Natural killer cell (primary cell): ENCODE data around the gene ZCCHC18. TPM values are rescaled to one million over a fixed set of nuclear protein-coding genes. Genes with fewer than 3 reads are reported as not detected.

Experiments used
- ATAC-seq, 3 donors: fragments of 150-1000 bp in 2 of 3; fragments of 200-7000 bp in 1 of 3; cut with Tn5 transposase; 1 replicate in 1 of 3; 2 replicates in 2 of 3; pipeline ENCODE4 v1.10.0; 2021; ENCODE audit warnings: mild to moderate bottlenecking in 2 of 3, moderate library complexity in 2 of 3
- DNase-seq, 2 donors: peaks; one replicate each; pipeline versions ENCODE4 v3.0.0 to v3.0.0-alpha.2; 2013 to 2021; ENCODE audit warnings: mixed read lengths in 1 of 2
- H3K27ac ChIP-seq: one replicate; pipeline ENCODE4 v1.5.1; 2013; ENCODE audit warnings: mild to moderate bottlenecking, low read length
- H3K27me3 ChIP-seq: one replicate; pipeline ENCODE4 v1.6.1; 2013; ENCODE audit warnings: low read length; ENCODE audit not compliant: control insufficient read depth, insufficient read depth
- H3K36me3 ChIP-seq: one replicate; pipeline ENCODE4 v1.6.1; 2013; ENCODE audit warnings: low read length; ENCODE audit not compliant: control insufficient read depth, insufficient read depth
- H3K4me1 ChIP-seq: one replicate; pipeline ENCODE4 v1.6.1; 2013; ENCODE audit warnings: low read length; ENCODE audit not compliant: control insufficient read depth, insufficient read depth
- H3K4me3 ChIP-seq: one replicate; pipeline ENCODE4 v1.5.1; 2013; ENCODE audit warnings: low read length
- H3K9me3 ChIP-seq: one replicate; pipeline ENCODE4 v1.6.1; 2013; ENCODE audit warnings: low read length; ENCODE audit not compliant: control insufficient read depth, insufficient read depth
- H3K27ac Mint-ChIP-seq, 2 donors: one replicate each; pipeline ENCODE4 v1.8.0; 2022; ENCODE audit warnings: mild to moderate bottlenecking in 2 of 2, mixed read lengths in 2 of 2, moderate library complexity in 1 of 2
- H3K27me3 Mint-ChIP-seq, 2 donors: one replicate each; pipeline ENCODE4 v1.8.0; 2022; ENCODE audit warnings: low read depth in 2 of 2, mixed read lengths in 2 of 2
- H3K36me3 Mint-ChIP-seq: one replicate; pipeline ENCODE4 v1.8.0; 2022; ENCODE audit warnings: mixed read lengths
- H3K4me1 Mint-ChIP-seq, 2 donors: one replicate each; pipeline ENCODE4 v1.8.0; 2022; ENCODE audit warnings: mixed read lengths in 2 of 2
- H3K4me3 Mint-ChIP-seq: one replicate; pipeline ENCODE4 v1.8.0; 2022; ENCODE audit warnings: mild to moderate bottlenecking, moderate library complexity, mixed read lengths
- H3K9me3 Mint-ChIP-seq, 2 donors: one replicate each; pipeline ENCODE4 v1.8.0; 2022; ENCODE audit warnings: mixed read lengths in 2 of 2
- CTCF ChIP-seq: fragments of 200-600 bp; IDR thresholded peaks from one replicate; pipeline ENCODE4 v1.8.0; 2022; ENCODE audit warnings: antibody characterized with exemption
- WGBS: methylation state at CpG from one replicate; pipeline ENCODE4 v1.1.7; 2013; ENCODE audit warnings: missing lambda C conversion rate; ENCODE audit not compliant: insufficient coverage; 5-methylcytosine and 5-hydroxymethylcytosine counted together
- intact Hi-C: fragments of 100-400 bp; cut with micrococcal nuclease; formaldehyde crosslinking; loops from one replicate; pipeline ENCODE4 v1.14.2; 2022
- total RNA-seq, 4 donors: library from RNA; stranded (reverse); fragments of 120-200 nt in 1 of 4; gene quantifications; one replicate each; pipeline versions ENCODE4 v1.2.3 to v1.2.4, GENCODE V29; 2013 to 2022

Gene ZCCHC18
- total RNA-seq, 3 donors from 2014 or later (not counting 1 experiment from before 2014, with no cell fraction given), result 4.4 to 8.9 (median 5.6) TPM

GRCh38 chrX:104122829-104123228 is 10.5 kb downstream of the ZCCHC18 start:
- Mint-ChIP-seq H3K9me3 (no peaks in the 10 kb centered on the region), H3K36me3 (no peaks in the 10 kb centered on the region), H3K4me1 (peaks cover 9 to 19% of the 10 kb centered on the region in 2 donors), H3K4me3 (no peak overlapping the region), H3K27me3 (no peaks in the 10 kb centered on the region), H3K27ac (peak overlapping the region; percentile 50 to 73)
- peaks cover 9% of the 10 kb centered on the region for H3K4me1 ChIP-seq
- H3K36me3 ChIP-seq, result no peaks in the 10 kb centered on the region
- intact Hi-C loops, result no loop called here
- ATAC-seq (peak in 2 of 3 donors; percentile 29 to 60), DNase-seq (peak in 1 of 2 donors; percentile 34)
- no peak overlapping the region for H3K4me3 ChIP-seq
- no peak overlapping the region for H3K27ac ChIP-seq
- 10% methylated on average over 4 of the region's 5 CpGs for WGBS
- H3K27me3 ChIP-seq, result no peaks in the 10 kb centered on the region
- TF ChIP-seq CTCF, result no peak
- no peaks in the 10 kb centered on the region for H3K9me3 ChIP-seq

GRCh38 chrX:104126856-104127255 is 14.5 kb downstream of the ZCCHC18 start:
- intact Hi-C loops, result no loop called here
- H3K36me3 ChIP-seq, result peaks cover 5% of the 10 kb centered on the region
- H3K27ac Mint-ChIP-seq, result no peak overlapping the region

GRCh38 chrX:104130808-104131207 is 18.5 kb downstream of the ZCCHC18 start:
- Histone ChIP-seq H3K27me3 (no peaks in the 10 kb centered on the region), H3K9me3 (no peaks in the 10 kb centered on the region), H3K36me3 (peaks cover 5% of the 10 kb centered on the region), H3K4me1 (peaks cover 16% of the 10 kb centered on the region), H3K27ac (no peak overlapping the region), H3K4me3 (no peak overlapping the region)
- Mint-ChIP-seq H3K4me1 (peaks cover 20% of the 10 kb centered on the region in 2 donors), H3K36me3 (no peaks in the 10 kb centered on the region), H3K4me3 (no peak overlapping the region), H3K27ac (no peak overlapping the region), H3K9me3 (no peaks in the 10 kb centered on the region), H3K27me3 (no peaks in the 10 kb centered on the region)
- intact Hi-C loops, result no loop called here
- DNase-seq (no peak), ATAC-seq (no peak)
- WGBS, result 96% methylated on average over 6 of the region's 6 CpGs
- no peak for TF ChIP-seq CTCF

More at GRCh38 chrX:104126856-104127255, 14.5 kb downstream of the ZCCHC18 start:
- Mint-ChIP-seq H3K4me3 (no peak overlapping the region), H3K27me3 (no peaks in the 10 kb centered on the region), H3K36me3 (no peaks in the 10 kb centered on the region), H3K4me1 (peaks cover 9 to 14% of the 10 kb centered on the region in 2 donors), H3K9me3 (no peaks in the 10 kb centered on the region)
- WGBS, result no CpG with 5 or more reads among the region's 2 CpGs
- no peaks in the 10 kb centered on the region for H3K9me3 ChIP-seq
- ATAC-seq, result no peak
- DNase-seq, result no peak
- H3K27me3 ChIP-seq, result no peaks in the 10 kb centered on the region
- H3K4me1 ChIP-seq, result peaks cover 9% of the 10 kb centered on the region
- H3K27ac ChIP-seq, result no peak overlapping the region
- no peak overlapping the region for H3K4me3 ChIP-seq
- no peak for TF ChIP-seq CTCF
